Measurements from ENCODE around the gene YPEL2.

GRCh38 chr17:59287452-59287851, 44.0 kb upstream of the YPEL2 start:
- no peak for TF ChIP-seq CTCF (IDR thresholded peaks at IDR 0.05; ENCODE audit: insufficient read depth, low read length, poor library complexity, severe bottlenecking)
- TF ChIP-seq EZH2phosphoT487 (conservative IDR thresholded peaks at IDR 0.05; ENCODE audit: low read length) = no peak

Data from SU-DHL-6 (cell line).